Measurements from ENCODE around the gene NDE1. TPM values are rescaled to one million over a fixed set of nuclear protein-coding genes. Genes with fewer than 3 reads are reported as not detected.

Gene NDE1
- total and polyA plus RNA-seq, 2 donors (not counting 1 experiment from before 2014, with no cell fraction given), result 33.5 to 149 TPM

DNA sequence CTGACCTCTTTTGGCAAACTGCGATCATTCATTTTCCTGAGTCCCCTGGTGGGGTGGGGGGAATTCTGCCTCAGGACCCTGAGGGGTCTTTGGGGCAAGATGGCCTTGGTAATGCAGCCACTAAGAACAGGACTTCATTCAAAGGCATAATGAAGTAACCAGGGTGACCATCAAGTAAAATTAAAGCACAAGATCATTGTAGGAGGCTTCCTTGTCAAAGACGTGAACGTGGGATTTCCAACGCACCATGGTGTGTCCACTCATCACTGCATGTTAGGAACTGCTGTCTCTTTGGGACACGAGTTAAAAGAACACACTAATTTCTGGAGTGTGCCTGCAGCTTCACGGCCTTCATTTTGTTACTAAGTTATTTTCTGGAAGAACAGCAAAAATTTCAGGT, 51.3 kb downstream of the NDE1 start:
- peak overlapping the region; percentile 20 for H3K27ac Mint-ChIP-seq

More for the DNA sequence above, 51.3 kb downstream of the NDE1 start:
- H3K4me1 ChIP-seq (ENCODE audit: control insufficient read depth in 2 of 2, insufficient read depth in 2 of 2, low read length in 2 of 2), result no peaks in the 10 kb centered on the region
- ATAC-seq (ENCODE audit: low read depth), result no peak
- no peaks in the 10 kb centered on the region for H3K27me3 Mint-ChIP-seq
- H3K27me3 ChIP-seq (replicated peaks in 1 of 4; ENCODE audit: control extremely low read depth in 1 of 4, control insufficient read depth in 3 of 4, insufficient read depth in 4 of 4, low read length in 3 of 4), result no peaks in the 10 kb centered on the region
- ChIA-PET POLR2A (no interaction called here), CTCF (no interaction called here)
- TF ChIP-seq CTCF (IDR thresholded peaks at IDR 0.05), result no peak
- no peak for TF ChIP-seq EZH2 (IDR thresholded peaks at IDR 0.05; ENCODE audit: borderline replicate concordance, insufficient read depth, low read depth, low read length, poor library complexity, severe bottlenecking)
- no peak overlapping the region for H2AFZ ChIP-seq (ENCODE audit: insufficient read depth, low read depth, low read length, poor library complexity, severe bottlenecking)
- H3K4me3 Mint-ChIP-seq, result no peak overlapping the region
- no peaks in the 10 kb centered on the region for H3K9me3 ChIP-seq (ENCODE audit: control extremely low read depth in 1 of 3, control insufficient read depth in 2 of 3, insufficient read depth in 1 of 3, low read length in 2 of 3)
- peaks cover 11% of the 10 kb centered on the region for H3K79me2 ChIP-seq (ENCODE audit: control insufficient read depth, insufficient read depth, low read length)
- H3K27ac ChIP-seq (ENCODE audit: low read length in 2 of 2), result no peak overlapping the region
- no peak overlapping the region for H3K4me2 ChIP-seq (replicated peaks; ENCODE audit: low read depth, low read length, poor library complexity, severe bottlenecking)
- intact Hi-C loops (cut with micrococcal nuclease), result loop anchor here (5.0 kb wide), 1 partner anchor 59 kb away; the partner anchor contains the start of gene MARF1
- peaks cover 6% of the 10 kb centered on the region for H3K4me1 Mint-ChIP-seq
- H3K9me3 Mint-ChIP-seq (ENCODE audit: insufficient read depth), result no peaks in the 10 kb centered on the region
- no peak for DNase-seq
- peaks cover 0 to 55% of the 10 kb centered on the region in 2 experiments for H3K36me3 ChIP-seq (replicated peaks in 1 of 2; ENCODE audit: control extremely low read depth in 1 of 2, control insufficient read depth in 1 of 2, extremely low read depth in 1 of 2, insufficient read depth in 2 of 2, low read length in 1 of 2)
- no peak overlapping the region for H3K9ac ChIP-seq (ENCODE audit: low read length)
- 92% methylated on average over 6 of the region's 6 CpGs for WGBS (ENCODE audit: insufficient coverage)
- no peak overlapping the region for H3K4me3 ChIP-seq (ENCODE audit: control extremely low read depth in 1 of 5, extremely low read depth in 1 of 5, insufficient read depth in 1 of 5, low read depth in 2 of 5, low read length in 4 of 5)
- H4K20me1 ChIP-seq (ENCODE audit: control insufficient read depth, insufficient read depth, low read length, poor library complexity, severe bottlenecking), result peaks cover 15% of the 10 kb centered on the region
